GM12874 (cell line): Measurements from ENCODE around the gene RNF207.

Experiments used
- CTCF ChIP-seq: IDR thresholded peaks from 2 replicates; pipeline ENCODE4 v1.5.1; 2011; ENCODE audit warnings: low read depth, mild to moderate bottlenecking, control low read depth, low read length, moderate library complexity; ENCODE audit not compliant: insufficient read depth

Gene RNF207

DNA sequence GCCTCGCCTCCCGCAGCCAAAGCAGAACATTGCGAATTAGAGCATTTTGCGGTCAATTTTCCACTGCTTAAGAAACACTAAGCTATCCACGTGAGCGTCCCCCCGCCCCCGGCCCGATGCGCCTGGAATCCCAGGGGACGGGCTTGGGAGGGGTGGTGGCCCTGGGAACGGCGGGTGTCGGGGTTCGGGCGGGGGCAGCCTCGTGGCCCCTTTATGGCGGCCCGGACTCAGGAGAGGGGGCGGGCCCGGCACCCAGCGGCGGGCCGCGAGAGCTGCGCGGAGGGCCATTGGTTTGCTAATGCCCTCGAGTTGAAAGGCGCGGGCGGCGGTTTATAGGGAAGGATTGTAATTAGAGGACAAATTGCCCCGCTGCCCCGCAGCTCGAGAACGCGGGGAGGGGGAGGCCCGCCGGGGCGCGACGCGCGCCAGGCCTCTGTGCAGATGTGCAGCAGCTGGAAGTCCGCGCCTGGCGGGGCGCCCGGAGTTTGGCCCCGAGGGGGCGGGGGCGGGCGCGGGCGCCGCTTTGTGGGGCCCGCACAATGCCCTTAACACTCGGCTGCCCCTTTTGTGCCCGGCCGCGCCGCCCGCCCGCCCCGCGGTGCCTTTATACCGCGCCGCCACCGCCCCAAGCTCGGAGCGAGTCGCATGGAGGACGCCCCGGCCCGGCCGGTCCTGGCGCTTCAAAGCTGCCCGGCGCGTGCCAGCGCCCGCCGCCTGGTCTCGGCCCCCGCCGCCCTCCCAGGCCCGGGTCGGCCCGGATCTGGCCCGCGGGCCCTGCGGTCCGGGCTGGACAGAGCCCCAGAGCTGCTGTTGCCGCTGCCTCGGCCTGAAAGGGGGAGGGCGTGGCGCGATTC is 36.2 kb downstream of the RNF207 start:
- TF ChIP-seq CTCF = no peak

DNA sequence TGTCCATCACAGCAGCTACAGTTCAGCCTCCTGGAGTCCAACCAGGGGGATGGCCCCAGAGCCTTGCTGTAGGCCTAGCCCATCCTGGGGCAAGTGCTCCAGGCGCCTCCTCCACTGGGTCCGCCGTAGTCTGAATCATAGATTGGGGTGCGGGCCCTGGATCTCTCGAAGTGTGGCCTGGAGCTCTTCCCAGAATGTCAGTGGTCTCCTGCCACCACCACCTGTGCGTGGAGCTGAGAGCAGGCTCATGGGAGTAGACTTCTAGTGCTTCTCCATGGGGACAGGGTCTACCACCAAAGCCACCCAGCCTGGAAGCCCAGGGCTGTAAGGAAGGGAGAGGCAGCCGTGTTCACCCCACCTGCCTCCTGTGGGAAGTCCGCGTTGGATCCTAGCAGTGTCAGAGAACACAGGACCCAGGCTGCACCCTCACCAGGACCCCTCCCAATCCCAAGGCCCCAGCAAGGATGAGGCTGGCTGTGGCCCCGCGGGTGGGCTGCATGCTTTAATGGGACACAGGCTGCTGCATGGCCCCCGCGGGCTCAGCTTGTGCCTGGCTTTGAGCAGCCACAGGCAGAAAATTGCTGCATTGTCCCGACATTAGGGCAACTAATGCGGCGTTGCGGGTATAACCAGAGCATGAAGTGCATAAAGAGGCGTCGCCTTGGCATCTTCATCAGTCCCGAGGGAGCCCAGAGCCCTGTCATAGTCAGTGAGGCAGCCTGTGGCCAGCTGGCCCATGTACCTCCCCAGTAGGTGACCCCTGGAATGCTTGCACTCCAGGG is 37.3 kb downstream of the RNF207 start:
- TF ChIP-seq CTCF = no peak

GRCh38 chr1:6243993-6244392 is 38.1 kb downstream of the RNF207 start, which contains the start of gene HES3:
HES3 (plus strand) TSS chr1:6244179; CDS start chr1:6244366, 187 bp downstream.
- TF ChIP-seq CTCF = no peak

DNA sequence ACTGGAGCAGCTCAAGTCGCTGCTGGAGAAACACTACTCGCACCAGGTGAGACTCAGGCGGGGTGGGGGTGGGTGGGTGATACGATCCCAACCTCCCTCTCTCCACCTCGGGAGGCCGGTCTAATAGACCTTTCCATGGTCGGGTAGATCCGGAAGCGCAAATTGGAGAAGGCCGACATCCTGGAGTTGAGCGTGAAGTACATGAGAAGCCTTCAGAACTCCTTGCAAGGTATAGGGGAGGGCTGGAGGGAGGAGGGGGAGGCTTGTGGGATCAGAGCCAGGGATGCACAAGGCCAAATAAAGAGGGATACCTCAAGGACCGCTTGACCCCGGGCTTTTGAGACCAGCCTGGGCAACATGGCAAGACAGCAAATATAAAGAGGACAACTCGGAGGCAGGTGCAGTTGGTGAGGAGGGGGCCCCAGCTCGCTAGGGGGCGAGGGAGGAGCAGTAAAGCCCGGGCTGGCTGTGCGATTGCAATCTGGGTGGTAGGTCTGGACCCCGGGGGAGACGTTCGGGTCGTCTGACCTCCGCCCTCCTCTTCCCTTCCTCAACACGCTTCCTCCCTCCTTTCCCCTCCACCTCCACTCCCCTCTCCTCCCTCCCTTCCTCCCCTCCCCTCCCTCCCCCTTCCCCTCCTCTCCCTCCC is 38.6 kb downstream of the RNF207 start:
- no peak for TF ChIP-seq CTCF

GRCh38 chr1:6245086-6245868 is 39.4 kb downstream of the RNF207 start:
- peak; percentile 92 for TF ChIP-seq CTCF

DNA sequence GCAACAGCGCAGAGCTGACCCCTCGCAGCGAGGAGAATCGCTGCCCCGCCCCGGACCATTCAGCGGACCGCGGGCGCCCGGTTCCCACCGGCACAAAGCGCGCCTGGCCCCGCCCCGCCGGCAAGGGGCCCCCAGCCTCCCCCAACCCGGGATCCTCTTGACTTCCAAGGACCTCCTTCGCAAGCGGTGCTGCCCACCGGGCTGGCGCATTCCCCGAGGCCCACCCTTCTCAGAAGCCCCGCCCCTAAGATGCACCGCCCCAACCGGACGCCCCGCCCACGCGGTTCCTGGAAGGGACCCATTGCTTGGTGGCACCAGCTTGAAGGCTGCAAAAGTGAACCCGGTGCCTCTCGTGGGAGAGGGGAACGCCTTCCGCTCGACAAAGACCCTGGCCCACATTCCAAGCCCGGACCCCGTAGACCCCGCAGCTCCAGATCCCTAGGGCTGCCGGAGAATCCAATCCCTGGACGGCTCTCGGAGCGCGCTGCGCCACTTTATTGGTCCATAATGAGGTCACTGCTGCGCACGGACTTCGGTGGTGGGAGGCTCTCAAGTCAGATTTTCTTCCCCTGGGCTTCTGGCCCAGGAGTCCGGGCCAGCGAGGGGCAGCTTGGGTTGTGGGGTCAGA is 40.1 kb downstream of the RNF207 start:
- no peak for TF ChIP-seq CTCF
